GM21423 (cell line): ENCODE results near the gene FBXL4.

Experiments
- ATAC-seq: cut with Tn5 transposase; IDR thresholded peaks from one replicate; pipeline ENCODE4 v1.9.1; 2021; ENCODE audit warnings: mild to moderate bottlenecking, moderate library complexity; ENCODE audit not compliant: unreplicated experiment

FBXL4 gene

DNA sequence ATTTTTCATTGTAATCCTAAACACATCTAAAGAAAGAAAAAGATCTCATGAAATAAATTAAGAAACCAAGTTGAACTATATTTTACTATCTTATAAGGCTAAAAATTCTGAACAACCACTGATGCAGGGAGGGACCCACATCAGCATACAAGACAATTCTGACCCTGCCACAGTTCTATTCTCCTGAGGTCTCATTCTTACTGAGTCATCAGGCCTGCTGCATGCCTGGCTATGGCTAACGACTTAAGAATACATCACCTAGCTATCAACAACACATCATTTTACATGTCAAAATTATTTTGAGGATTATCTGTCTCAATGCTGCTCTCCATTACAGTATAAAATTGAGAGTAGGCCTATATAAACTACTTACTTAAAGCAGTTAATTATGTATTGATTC, 52.9 kb downstream of the FBXL4 start:
- no peak for ATAC-seq

DNA sequence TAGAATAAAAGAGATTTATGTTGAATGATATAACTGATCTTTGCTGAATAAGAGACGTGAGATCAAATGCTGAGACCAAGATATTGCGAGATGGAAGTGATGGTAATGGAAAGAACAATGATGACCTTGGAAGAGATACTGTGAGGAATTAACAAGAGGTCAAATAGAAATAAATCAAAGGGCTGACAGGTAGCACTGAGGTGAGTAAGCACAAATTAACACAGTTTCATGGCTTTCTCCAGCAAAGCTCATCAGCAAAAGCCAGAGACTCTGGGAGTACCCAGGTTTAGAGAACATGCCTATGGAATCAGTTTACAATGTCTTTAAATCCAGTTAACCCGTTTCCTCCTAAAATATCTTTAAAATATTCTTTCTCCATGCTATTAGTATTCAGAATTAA, 60.1 kb downstream of the FBXL4 start:
- no peak for ATAC-seq

DNA sequence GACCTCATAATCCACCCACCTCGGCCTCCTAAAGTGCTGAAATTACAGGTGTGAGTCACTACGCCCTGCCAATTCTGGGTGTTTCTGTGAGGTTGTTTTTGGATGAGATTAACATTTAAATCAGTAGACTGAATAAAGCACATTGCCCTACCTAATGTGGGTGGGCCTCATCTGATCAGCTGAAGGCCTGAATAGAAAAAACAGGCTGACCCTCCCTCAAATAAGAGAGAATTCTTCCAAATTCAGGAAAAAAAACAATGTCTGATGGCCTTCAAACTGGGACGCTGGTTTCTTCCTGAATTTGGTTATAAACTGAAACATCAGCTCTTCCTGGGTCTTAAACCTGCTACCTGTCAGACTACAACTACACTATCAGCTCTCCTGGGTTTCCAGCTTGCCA, 62.4 kb downstream of the FBXL4 start:
- ATAC-seq, result no peak

DNA sequence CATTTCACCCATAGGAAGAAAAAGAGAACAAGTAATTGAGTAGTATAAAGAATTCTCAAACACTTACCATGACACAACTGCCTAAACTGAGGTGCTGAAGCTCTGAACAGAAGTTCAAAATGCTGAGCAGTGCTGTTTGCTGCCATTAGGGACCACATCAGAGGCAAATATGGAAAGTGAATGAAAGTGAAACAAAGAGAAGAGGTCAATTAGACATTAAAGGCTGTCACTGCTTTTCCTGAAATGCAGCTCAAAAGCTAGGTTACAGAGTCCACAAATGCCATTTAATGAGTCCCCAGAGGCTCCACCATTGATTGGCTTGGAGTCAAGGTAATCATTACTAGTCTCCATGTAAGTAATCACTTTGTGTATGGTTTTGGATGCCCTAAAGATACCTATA, 67.3 kb downstream of the FBXL4 start:
- peak; percentile 95 for ATAC-seq

DNA sequence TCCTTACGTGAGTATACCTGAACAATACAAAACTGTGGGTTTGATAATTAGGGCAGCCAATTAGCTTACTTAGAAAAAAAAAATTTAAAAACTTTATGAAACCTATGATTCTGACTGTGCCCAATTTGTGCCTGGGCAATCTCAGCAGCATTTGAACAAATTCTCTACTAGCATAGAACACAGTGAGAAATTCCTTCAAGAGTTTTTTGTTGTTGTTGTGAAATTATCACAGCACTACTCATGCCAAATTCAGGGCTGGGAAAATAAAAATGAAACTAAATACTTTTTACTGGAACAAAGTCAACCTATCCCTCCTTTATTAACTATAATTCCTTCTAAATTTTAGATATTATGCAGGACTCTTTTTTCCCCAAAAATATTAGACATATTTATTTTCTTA, 70.5 kb downstream of the FBXL4 start:
- no peak for ATAC-seq

DNA sequence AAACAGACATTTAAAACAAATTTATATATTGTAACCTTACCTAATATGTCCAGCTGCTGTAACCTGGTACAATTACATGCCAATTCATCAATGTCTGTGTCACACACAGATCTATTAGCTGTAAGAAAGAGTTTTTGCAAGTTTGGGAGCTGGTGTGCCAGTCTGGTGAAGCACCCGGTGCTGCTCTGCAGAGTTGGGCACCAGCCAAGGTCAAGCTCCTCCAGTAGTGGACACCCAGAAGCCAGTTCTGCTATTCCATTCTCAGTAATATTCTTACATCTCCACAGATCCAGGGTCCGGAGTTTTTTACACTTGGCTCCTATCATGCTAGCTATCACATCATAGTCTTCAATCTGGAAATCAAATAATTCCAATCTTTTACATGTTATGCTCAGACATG, 72.4 kb downstream of the FBXL4 start:
- no peak for ATAC-seq

DNA sequence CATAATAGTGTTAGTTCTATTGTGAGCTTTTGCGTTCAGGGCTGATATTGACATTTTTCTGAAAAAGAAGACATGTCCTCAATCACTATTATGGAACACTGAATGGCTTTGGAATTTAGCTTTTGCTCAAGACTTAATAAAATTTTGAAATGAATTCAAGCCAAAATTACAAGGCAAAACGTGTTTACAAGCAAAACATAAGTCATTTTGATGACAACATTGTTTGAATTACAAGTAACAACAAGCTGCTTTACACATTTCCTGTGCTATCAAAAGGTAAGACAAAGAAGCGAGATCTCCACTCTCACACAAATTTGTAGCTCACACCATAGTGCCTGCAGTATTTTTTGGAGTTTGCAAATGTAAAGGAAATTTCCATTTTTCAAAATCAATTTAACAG, 75.9 kb downstream of the FBXL4 start:
- no peak for ATAC-seq

DNA sequence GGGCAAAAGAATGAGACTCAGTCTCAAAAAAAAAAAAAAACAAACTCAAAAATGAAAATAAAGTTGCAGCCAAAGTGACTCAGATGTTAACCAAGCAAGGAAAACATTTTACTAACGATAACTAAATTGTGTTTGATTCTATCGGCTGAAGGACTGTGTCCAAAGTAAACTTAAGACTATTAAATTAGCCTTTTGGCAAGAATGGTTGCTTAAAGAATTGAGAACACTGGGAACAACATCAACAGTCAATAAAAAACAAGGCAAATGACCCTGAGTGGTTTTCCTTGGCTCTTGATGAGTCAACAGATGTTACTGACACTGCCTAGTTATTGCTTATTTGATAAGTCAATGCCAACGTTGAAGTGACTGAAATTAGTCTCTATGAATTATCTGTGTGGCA, 76.7 kb downstream of the FBXL4 start:
- no peak for ATAC-seq

DNA sequence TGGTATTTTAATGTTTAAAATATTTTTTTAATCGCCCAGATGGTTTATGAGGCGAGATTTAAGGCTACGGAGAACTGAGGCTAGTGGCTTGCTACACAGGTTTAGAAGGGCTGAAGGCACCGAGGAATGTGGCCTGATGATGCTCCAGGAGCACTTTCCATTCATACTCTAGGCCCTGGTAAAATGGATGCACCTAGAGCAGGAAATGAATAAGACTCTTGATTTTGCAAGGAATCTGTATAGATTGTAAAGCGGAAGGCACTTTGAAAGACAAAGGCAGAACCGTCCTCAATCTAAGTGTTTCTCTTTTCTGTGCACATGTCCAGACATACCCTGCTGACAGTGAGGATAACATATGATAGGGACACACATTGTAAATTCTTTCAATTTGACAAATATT, 83.2 kb downstream of the FBXL4 start:
- ATAC-seq, result no peak

DNA sequence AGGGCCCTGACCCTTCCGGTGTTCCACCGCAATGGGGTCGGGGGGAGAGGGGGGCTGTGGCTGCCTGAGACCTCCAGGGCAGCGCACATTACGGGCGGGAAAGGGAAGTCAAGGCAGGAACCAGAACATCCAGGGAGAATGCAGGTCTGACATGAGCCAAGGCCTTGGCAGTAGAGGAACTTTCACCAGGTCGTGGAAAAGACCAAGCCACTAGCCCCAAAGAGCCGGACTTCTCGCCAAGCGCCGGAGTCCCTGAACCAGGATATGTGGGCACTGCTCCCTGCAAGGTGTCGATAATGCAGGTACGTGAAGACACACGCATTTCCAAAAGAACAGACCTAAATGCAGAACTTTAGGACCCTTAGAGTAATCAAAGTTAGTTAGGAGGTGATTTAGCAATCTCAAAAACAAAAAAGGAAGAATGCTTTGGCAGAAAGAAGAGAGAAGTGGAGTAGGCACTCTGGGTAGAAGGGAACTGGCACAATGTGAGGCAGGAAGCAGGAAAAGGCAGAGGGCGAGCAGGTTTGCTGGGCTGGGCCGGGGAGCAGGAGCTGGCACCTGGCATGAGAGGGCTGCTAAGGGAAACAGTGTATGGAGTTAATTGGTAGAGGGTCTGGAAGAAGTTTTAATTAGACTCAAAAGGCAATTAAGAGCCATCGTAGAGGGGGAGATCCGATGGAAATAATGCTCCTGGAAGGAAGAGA, 99.1 kb downstream of the FBXL4 start:
- ATAC-seq, result no peak

DNA sequence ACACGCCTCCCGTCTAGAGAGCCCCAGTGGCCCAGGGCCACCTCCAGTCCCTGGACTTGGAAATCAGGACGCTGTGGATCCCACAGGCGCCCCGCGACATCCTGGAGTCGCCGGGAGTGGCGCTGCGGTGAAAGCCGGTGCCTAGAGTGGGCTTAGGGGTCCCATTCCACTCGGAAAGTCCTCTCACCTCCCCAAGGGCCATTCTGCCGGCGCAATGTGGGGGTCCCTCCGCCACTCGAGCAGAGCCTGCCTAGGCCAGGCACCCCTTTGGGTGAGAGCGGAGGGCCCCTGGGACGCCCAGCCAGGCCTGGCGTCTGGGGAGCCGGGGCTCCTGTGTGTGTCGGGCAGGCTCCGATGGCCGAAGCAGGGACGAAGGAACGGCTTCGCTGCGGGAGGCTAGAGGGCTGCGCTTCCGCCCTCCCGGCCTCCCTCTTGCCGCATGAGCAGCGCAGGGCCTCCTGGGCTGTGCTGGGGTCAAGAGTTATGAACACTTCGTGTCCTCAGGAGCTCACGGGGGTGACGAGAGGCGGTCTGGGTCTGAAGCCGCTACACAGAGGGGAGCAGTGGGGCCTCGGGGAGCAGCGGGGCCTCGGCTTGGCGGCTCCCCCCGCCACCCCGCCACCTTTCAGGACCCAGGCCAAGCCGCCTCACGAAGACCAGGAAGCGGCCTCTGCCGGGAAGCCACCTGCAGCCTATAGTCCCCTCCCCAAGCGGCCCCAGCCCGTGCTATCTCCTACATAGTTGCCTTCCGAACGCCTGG, 99.8 kb downstream of the FBXL4 start:
- peak; percentile 57 for ATAC-seq

DNA sequence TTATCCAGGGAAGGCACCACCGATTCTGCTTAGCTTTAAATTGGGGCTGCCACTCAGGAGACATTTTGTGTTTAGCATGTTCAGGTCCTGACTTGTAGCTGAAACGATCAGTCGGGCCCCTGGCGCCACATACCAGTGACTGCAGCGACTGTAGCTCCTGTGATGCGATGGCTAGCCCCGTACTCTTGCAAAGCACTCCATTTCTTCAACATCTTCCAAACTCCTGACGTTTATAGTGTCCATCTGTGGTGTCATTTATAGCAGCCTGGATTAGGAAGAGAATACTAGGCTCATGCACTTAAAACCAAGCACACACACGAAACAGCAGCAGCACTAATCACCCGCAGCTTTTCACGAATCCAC, 100.3 kb downstream of the FBXL4 start:
- ATAC-seq, result no peak

DNA sequence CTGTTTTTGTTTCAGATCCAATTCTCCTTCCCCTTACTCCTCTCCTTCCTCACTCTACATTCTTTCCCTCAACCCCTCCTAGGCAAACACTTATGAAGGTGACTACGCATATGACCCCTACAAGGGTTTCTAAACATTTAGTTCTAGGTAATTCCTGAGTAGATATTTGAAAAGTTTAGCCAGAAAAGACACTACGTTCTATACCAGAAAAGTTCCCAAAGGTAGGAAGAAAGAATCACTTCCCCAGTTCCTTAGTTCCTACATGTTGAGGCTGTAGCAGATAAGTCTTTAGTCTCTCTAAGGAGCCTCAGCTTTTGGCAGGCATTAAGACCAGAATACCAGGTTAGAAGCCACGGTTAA, 101.7 kb downstream of the FBXL4 start:
- ATAC-seq, result no peak

DNA sequence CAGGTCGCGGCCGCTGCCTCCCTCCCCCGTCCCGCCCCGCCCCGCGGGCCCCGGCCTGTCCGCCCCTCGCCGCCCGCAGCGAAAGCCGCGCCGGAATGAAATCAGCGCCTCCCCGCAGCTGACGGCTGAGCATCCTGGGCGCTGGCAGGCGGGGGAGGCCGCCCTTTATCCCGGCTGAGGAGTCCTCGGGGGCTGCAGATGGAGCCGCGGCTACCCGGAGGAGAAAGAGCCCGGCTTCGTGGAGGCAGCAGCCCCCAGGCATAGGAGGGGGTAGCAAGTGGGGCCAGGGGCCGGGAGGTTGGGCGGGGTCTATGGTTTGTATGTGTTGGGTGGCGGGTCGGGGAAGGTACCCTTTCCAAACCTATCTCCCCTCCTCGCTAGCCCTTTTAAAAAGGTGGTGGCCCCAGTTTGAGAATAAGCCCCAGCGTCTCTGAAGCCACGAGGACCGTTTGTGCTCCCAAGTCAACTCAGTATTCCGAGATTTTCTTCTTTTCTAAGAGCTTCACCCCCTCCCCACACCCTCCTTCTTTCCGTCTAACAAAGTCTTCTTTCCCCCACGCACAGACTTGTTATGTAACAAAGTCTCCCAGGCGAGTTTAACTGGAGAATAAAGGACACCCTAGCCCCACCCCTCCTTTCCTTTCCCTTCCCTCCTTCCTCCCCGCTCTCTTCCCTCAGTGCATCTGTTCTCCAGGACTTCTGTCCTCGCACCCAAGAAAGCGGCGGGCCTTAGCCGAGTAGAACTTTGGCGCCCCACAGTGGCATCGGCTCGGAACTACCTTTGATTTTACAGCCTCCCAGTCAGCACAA, 102.3 kb downstream of the FBXL4 start:
- ATAC-seq, result peak; percentile 62

DNA sequence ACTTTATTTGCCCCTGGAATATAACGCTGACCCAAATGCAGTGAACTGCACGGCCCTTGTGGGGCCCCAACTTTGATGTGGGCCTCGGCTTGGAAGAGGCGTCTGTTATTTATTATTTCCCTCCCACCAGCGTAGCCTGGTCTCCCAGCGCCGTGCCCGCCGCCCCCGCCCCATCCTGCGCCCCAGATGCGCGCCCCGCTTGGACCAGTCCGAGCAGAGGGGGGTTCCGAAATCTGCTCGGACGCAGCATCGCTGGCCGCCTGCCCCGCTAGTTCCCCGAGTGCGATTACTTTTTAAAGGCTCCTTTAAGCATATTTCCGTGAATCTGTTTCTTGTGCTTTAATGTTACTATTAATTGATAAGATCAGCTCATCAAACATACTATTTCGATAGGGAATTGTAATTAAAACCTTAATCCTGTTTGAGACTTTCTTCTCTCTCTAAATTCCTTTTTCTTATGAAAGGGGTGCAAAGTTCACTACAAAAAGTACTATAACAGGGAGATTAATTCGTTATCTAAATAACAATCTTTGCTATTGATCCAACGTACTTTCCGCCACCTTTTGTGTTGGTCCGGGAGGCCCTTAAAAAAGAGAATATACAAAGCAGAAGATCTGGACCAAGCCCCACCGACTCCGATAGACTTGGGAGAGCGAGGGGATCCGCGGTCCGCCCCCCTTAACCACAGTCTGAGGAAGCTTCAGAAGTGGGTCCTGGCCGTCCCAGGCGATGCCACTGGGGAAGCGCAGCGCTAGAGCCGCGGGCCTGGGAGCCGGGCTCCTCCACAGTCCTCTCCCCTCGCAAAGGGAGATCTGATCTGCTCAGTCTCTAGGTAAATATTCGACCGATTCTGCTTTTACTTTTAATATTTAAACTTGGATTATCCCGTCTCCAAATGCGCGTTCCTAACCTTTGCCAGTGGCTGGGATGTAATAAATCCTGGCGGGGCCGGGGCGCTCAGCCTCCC, 103.2 kb downstream of the FBXL4 start:
- ATAC-seq, result no peak

DNA sequence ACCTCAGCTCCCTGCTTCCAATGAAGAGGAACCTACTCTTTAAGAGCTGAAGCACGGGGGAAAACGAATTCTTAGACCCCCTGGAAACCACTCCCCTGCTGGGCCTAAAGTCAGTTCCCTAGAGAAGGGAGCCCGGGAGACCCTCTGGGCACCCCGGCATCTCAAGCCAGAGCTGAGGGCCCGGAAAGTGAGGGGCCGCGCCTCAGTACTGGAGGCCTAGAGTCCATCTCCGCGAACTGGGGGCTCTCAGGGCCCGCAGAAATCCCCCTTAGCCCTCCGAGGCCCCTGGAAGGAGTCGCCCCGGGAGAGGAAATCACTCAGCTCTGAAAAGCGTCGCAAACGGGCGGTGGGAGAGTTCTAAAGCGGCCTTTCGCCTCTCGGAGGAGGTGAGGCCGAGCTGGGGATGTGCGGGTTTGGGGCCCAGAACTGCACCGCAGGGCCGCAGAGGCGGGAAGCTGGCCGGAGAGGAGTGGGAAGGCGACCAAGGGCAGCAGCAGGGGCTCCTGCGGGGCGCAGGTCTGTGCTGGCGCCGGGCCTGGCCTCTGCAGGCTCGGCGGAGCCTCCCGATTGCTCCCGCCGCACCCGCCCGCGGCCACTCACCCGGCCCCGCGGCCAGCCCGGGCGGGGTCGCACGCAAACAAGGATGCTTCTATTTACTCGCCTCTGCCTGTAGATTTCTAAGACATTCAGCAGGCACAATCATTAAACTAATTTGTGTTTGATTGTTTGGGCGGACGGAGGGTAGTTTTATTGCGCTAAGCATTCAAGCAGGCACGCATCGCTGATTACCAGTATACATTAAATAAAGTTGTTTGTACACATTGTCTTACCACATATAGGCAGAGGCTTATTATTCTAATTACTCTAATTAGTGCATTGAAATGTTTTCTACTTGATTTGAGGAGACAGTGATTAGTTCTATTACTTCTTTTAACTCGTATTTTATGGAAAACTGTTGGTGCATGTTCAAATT, 104.2 kb downstream of the FBXL4 start:
- no peak for ATAC-seq

DNA sequence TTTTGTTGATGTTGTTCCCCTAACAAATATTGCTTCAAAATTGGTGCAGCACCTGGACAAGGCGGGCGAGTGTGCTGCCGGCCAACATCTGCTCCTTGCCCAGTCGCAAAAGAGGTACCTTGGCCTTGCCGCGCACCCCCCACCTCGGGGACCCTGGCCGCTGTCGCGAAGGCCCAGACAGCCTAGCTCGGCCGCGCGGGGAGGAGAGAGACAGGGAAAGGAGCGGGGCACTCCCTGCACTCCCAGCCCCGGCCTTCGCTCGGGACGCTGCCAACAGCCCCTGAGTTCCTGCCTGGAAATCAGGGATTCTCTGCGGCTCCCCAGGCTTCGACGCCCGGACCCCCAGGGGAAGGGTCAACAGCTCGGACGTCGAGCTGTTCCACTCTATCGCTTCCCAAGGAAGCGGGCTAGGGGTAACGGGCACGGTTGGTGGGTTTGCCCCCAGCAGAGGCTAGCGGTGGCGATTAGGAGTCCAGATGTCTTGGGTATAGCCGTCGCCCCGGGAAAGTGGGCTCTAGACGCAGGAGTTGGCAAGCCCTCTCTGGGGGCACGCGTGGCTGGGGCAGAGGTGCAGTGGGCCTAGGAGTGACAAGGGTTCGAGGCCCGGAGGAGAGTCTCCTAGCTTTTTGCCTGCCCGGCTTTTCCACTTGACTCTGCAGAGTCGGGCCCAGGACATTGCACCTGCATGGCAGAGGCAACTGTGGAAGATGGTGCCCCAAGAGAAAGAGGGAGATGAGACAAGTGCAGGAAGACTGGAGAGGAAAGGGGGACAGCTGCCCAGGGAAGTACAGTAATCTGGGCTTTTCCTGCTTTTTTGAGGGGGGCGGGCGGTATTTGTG, 105.2 kb downstream of the FBXL4 start:
- ATAC-seq, result no peak

DNA sequence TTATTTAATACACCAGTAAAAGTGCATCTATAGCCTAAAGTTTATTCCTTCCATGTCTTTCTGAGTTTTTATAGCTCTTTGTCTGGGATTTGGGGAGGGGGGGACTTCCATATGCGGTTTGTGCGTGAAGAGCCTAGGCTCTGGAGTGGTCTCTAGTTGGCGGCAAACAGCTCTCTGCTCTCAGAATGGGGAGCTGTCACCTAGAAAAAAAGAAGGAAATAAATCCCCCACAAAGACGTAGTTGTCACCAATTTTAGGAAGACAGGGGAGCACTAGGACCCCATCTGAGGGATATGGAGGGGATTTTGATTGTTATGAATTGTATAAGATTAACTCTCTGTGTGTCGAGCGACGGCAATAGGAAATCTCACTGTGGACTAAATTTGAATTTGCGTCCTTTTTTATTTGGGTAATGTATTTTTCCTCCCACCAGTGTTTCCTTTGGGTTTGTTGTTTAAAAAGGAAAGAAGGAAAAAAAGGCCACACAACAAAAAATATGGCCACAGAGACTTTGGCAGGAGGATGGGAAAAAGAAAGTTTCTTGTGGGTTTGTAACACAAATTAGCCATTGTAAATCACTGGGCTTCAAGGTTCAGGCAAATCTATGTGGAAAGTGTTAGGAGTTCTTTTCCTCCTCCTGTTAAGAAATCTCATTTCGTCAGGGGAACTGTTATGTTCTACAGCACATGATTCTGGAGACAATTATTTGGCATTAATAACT, 106.0 kb downstream of the FBXL4 start:
- no peak for ATAC-seq
